GM18508 (cell line): ENCODE results near the gene MTA1.

Source experiments
- ATAC-seq: cut with Tn5 transposase; IDR thresholded peaks from one replicate; pipeline ENCODE4 v1.9.1; 2021; ENCODE audit warnings: moderate number of reproducible peaks; ENCODE audit not compliant: insufficient read depth, unreplicated experiment

Gene MTA1

DNA sequence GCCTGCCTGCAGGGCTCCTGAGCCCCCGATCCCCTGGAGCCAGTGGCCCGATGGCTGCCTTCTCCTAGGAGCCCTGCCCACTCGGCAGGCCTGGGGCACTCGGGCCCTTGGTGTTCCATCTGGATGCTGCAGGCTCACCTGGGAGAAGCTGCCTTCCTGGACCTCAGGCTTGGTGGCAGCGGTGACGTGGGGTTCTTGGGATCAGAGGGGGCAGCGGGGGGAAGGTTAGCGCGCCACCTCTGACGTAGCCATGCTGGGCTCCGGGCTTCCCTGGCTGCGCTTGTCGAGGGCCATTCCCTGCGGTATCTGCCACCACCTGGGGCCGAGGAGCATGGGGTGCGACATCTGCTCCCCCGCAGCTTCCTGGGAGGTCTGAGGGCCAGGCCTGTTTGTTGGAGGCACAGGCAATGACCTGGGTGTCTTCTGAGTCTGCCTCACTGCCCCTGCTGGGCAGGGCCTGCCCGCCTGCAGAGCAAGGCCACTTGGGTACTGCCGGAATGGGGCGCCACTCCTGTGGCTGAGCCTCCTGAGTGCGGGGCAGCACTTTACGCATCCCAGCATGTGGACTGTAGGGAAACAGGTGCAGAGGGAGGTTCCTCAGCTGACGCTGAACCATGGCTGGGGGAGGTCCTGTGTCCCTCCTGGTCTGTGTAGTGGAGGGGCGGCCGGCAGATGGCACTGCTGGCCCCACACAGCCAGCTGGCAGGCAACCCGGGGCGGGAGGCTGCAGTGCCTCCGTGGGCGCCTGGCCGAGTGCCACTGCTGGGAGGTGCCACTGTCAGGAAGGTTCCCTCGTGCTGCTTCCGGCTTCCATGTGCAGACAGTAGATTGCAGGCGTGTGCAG lies 20.3 kb downstream of the MTA1 start:
- no peak for ATAC-seq

DNA sequence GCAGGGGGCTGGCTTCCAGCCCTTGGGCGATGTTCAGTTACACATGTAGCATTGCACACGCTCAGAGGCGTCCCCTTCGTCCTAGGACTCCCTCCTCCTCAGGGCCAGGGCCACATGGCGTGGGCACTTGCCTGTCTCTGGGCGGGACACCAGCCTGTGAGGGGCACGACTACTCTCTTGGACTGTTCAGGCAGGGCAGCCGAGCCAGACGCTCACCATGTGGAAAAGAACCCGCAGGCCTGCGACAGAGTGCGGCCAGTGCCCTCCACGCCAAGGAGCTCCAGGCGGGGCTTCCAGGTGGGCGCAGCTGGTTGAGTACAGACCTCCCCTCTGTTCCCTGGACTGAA lies 20.9 kb downstream of the MTA1 start:
- no peak for ATAC-seq

DNA sequence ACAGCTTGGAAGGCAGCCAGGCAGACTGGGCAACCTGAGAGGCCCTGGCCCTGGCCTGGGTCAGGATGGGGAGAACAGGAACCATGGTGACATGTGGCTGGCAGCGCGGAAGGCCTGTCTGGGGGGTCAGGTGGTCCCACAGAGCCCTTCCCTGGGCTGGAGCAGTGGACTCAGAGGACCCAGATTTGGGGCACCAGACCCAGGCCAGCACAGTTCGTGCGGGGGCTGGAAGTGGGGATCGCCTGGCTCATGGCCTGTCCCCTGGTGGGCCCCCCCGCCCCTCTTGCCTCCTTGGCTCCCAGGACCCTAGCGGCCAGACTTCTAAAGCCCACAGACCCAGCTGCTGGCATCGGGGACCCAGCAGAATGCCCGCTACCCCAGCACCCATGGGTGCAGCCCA lies 21.4 kb downstream of the MTA1 start:
- no peak for ATAC-seq

DNA sequence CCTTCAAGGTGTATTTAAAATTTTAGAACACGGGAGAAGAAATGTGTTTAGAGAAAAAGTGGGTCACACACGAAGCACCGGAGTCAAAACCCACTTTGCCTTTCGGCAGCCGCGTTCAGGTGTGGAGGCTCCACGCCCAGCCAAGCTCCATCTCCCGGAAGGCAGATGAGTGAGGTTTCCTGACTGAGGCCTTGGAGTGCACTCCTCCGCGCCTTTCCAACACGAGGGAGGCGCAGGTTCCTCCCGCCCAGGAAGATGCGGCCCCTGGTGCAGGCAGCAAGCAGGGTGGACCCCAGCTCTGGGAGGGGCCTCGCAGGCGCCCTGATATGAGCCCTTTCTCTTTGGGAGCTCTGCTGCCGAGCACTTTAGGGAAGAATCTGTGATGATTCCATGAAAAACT lies 22.5 kb downstream of the MTA1 start:
- ATAC-seq = no peak

DNA sequence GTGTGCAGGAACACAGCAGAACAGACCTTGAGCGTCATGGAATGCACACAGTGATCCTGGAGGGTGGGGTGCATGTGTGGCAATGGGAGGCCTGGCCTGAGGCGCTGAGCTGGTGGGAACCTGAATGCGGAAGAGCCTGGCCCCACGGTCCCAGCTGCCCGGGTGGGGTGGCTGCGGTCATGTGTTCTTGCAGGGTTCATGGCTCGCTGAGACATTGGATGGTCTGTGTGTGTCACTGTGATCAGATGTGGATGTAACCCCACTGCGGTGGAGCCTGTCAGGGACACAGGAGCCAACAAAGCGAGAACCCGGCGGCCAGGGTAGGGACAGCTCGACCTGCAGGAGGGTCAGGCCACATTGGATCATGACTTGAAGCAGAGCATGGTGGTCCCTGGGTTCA lies 23.2 kb downstream of the MTA1 start:
- no peak for ATAC-seq

DNA sequence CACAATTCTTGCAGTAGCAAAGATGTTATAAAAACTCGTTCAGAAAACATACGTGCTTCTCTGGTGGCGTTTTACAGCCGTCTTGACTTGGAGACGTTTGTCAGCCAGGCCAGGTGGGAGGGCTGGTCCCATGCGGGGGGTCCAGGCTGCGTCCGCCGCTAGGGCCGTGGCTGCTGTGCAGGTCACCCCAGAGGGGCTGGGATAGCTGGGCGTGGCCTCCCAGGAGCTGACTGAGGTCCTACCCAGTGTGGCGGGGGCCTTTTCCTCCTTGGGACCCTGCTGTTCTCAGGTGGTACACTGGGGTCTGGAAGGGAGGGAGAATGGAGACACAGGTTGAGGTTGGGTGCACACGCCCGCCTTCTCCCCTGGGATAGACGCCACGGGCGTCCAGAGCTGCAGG lies 25.2 kb downstream of the MTA1 start:
- no peak for ATAC-seq

DNA sequence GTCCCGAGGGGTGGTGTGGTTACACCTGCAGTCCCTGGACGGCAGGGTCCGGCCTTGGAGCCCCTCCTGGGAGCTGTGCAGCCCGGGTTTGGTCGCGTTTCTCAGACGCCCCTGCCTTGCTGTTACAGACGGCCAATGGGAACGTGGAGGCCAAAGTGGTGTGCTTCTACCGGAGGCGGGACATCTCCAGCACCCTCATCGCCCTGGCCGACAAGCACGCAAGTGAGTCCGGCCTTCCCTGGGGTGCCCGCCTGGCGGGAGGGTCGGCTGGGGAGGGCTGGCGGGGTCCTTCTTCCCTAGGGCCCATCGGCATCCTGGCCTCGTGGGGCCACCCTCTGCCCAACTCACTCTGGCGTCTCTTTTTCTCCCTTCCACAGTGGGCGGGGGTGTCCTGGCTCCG lies 25.7 kb downstream of the MTA1 start:
- no peak for ATAC-seq

DNA sequence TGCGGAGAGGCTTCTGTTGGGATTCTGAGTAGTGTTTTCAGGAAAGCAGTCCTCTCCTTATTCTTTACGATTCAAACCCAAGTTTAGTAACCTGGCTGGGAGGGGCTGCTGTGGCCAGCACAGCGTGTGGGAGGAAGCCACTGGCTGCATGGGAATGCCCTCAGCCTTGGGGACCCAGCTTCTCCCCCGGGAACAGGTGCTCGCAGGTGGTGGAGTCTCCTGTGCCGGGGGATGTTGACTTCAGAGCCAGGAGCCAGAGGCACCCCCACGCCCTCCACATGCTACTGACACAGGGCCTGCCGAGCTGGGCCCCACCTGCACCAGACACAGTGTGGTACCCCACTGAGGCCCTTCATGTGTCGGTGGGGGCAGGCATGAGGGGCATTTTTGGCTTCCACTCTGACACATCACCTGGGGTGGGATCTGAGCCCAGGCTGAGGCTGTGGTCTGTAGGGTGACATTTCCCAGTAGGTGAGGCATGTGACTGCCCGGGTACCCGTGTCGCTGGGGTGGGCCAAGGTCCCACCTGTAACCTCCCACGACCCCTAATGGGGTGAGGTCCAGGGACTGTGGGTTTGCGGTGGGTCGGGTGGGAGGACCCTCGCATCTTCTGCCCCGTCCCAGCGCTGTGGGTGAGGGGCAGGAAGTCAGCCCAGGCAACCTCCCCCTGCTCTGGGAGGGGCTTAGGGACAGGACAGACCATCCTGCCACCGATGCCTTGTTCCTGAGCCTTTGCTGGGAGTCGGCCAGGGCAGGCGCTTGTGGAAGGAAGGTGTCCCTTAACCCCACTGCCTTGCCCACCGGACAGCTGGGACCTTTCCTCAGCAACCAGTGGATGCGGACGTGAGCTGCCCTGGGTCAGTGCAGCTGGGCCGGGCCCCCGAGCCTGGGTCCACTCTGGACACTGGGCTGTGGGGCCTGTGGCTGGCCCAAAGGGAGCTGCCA lies 26.5 kb downstream of the MTA1 start:
- no peak for ATAC-seq

DNA sequence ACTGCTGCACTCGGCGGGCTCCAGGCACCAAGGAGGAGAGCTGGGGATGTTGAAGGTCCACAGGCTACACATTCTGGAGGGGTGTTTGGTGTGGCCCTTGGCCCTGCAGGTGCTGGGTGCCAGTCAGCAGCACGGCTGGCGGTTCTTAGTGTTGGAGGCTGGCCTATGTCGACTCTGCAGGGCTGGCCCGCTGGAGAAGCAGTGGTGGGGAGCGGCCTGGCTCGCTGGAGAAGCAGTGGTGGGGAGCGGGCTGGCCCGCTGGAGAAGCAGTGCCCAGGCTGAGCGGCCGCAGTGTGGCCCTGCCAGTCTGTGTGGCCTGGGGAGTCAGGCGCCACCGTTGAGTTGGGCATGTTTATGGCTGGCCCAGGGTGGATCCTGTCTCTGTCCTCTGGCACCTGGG lies 27.3 kb downstream of the MTA1 start:
- no peak for ATAC-seq

DNA sequence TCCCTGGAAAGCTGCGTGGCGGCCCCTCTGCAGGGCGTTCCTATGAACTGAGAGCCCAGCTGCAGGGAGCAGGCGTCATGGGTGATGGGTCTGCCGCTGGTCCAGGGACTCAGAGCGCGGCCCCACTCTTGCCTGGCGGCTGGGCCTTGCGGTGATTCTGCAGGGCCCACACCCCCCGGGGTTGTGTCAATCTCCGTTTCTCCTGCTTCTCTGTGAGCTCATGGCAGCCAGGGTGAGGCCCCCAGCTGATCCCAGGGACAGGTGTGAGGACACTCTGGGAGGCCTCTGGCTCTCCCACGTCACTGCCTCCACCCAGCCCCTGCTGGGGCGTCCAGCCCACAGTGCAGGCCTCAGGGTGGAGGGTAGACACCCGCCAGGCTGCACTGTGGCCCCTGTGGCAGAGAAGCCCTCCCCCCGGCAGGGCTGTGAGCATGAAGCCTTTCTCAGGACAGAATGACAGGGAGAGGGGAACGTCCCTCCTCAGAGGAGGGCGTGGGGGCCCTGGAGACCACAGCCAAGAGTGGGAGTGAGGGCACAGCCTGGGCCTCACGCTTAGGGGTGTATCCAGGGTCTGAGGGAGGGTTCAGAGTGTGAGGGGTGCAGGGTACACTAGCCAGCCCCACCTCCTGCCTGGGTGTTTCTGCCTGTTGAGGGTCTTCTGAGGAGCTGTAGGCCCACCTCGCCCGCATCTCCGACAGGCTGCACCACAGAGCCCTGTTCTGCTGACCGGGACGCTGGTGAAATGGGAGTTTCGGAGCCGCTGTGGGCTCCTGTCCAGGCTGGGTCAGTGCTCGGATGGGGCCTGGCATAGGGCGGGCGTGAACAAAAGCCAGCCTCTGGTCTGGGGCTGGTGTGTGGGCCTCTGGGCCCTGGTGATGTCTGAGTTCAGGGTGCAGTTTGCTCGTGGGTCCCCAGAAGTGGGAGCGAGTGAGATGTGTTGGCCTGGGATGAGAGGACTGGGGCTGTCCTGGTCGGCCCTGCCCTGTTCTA lies 28.3 kb downstream of the MTA1 start:
- ATAC-seq = no peak

DNA sequence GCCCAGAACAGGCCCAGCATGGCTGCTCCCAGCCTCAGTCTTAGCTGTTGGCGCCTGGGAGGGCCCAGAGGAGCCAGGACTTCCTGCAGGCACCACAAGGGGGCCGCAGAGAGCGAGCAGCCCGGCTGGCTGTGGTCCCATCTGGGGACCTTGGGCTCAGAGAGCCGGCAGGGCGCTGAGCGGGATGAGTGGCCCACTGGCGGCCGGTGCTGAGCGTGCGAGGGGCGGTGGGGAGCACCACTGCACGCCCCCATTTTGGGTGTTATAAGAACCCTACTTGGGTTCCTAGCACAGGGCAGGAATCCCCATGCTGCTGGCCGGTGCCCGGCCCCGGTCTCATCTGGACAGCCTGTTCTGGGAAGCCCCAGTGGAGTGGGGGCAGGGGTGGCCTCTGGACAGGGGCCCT lies 29.1 kb downstream of the MTA1 start:
- ATAC-seq = no peak

DNA sequence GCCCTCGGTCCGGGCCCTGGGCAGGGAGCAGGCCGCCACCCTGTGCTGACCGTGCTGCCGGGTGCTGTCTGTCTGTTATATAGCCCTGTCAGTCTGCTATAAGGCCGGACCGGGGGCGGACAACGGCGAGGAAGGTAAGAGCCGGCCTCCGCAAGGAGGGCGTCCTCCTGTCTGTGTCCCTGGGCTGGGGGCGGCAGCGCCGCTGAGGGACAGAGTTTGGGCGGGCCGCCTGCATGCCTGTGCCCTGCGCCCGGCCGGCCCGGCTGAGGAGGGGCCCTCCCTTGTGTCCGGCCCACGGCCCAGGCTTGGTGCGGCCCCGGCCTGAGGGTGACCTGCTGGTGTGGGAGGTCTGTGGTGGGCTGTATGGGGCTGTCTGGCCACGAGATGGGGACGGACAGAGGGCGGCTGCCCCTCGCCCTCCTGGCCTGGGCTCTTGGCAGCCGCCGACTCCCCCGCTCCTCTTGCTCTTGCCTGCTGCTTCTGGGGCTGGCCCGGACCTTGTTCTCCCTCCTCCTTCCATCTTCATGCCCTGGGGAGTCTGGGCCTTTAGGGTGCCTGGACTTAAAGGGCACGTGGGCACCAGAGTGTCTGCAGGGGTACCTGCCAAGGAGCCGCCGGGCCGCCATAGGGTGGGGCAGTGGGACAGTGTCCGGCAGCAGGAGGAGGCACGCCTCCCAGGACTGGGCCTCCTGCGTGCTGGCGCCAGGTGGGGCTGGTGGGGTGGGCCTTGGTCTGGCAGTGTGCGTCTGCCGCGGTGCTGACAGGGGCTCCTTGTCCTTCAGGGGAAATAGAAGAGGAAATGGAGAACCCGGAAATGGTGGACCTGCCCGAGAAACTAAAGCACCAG lies 29.9 kb downstream of the MTA1 start:
- ATAC-seq = no peak

DNA sequence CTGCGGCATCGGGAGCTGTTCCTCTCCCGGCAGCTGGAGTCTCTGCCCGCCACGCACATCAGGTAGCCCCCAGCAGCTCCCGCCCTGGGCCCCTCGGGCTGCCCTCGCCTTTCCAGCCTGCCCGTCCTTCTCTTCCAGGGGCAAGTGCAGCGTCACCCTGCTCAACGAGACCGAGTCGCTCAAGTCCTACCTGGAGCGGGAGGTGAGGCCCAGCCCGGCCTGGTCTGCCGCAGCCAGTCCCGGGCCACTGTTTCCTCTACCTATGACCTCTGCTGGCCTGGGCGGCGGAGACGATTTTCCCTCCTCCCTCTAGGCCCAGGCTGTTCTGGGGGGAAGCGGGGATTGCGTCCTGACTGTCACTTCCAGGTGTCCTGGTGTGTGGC lies 30.5 kb downstream of the MTA1 start:
- no peak for ATAC-seq

DNA sequence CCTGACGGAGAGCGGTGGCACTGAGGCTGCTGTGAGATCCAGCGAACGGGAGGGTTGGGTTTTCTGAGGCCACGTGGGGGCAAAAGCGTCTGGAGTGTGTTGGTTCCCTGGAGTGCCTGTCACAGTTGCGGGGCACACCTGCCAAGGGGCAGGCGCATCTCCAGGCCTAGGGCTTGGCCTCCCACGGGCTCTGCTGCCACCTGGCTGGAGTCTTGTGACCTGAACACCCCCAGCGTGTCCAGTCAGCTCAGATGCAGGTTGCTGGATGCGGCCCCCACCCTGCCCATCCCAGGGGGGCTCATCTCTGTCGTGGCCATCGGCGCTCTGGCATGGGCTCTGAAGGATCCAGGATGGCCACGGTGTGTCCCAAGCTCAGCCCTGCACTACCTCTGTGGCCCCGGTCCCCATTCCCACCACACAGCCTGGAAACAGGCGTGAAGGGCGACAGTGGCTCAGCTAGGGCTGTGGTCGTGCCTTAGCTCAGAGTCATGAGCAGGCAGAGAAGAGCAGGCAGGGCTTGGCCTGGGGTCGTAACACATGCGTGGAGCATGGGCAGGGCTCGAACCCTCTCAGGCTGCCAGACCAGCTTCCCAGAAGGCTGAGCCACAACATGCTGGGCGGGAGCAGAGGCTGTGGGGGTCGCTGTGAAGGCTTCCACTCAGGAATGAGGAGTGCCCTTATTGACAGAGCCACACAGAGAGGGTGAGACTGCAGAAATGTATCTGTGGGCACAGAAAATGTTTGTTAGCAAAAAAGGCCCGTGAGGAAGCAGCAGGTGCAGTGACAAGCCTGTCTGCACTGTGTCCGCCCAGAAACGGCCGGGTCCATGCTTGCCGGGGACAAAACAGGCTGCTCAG lies 31.5 kb downstream of the MTA1 start:
- no peak for ATAC-seq

DNA sequence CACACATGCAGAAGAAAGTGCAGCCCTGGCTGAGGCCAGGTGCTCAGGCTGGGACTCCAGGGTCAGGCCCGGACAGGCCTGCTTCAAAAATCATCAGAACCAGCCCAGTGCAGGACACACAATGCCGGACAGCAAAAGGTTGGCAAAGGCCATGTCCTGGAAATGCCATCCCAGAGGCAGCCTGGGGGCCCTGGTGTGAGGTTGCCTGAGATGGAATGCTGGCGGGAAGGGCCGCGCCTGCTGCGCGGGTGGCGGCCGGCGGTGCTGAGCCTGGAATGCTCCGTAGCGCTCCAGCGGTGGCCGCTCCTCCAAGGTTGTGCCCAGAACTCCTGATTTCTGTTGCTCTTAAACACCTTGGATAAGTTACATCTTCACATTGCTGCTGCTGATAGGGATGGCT lies 33.3 kb downstream of the MTA1 start:
- no peak for ATAC-seq

DNA sequence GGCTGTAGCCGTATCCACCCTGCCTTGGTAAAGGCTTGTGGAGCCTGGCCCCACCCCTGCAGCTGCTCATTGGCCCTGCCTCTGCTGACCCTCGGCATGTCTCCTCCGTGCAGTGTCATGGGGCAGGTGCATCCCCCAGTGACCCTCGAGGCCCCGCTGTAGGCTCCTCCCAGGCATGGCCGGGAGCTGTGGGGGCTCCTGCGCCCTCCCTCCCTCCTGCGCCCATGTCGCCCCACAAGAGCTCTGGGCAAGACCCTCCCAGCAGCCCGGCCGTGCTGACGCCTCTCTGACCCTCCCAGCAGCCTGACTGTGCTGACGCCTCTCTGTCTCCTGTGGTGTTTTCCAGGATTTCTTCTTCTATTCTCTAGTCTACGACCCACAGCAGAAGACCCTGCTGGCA lies 34.2 kb downstream of the MTA1 start:
- ATAC-seq = no peak

DNA sequence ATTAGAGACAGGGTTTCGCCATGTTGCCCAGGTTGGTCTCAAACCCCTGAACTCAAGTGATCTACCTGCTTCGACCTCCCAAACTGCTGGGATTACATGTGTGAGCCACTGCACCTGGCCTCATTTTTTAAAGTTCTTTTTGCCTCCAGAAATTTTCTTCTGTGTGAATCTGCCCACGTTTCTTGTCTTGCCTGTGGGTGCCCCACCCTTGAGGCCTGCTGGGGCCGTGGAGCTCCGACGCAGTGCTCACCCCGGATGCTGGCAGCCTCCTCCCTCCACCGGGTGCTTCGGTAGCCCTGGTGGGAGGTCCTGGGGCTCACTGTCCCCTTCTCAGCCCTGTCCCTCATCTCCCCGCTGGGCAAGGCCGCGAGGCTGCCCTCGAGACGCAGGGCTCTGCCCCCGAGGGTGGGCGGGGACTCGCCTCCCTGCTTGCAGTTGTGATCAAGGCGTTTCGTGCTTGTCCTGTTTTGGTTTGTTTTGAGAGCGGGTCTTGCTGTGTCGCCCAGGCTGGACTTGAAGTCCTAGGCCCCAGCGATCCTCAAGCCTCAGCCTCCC lies 35.5 kb downstream of the MTA1 start:
- no peak for ATAC-seq
